Keratinocyte (primary cell): ENCODE results near the gene ACAA1.
"Not testable (repeated sequence)": the region's sequence is repeated elsewhere in the genome, so short reads cannot be mapped to it uniquely, and the experiment has no call there.

Experiments
- EZH2 ChIP-seq: IDR thresholded peaks from one replicate; pipeline ENCODE4 v1.6.1; 2012; ENCODE audit warnings: inconsistent platforms, mild to moderate bottlenecking, low read length, moderate library complexity
- TF ChIP-seq, protein P1 (sequence below), 3 experiments: IDR thresholded peaks in 1 of 3; conservative IDR thresholded peaks in 1 of 3; optimal IDR thresholded peaks in 1 of 3; 2 replicates in 2 of 3; 3 replicates in 1 of 3; pipeline versions ENCODE3 to v1.5.1; 2011; ENCODE audit warnings: low read length in 3 of 3, mild to moderate bottlenecking in 3 of 3, moderate library complexity in 2 of 3, control low read depth in 1 of 3, inconsistent platforms in 1 of 3; ENCODE audit not compliant: insufficient read depth in 2 of 3; ENCODE audit errors: extremely low read depth in 1 of 3

DNA sequence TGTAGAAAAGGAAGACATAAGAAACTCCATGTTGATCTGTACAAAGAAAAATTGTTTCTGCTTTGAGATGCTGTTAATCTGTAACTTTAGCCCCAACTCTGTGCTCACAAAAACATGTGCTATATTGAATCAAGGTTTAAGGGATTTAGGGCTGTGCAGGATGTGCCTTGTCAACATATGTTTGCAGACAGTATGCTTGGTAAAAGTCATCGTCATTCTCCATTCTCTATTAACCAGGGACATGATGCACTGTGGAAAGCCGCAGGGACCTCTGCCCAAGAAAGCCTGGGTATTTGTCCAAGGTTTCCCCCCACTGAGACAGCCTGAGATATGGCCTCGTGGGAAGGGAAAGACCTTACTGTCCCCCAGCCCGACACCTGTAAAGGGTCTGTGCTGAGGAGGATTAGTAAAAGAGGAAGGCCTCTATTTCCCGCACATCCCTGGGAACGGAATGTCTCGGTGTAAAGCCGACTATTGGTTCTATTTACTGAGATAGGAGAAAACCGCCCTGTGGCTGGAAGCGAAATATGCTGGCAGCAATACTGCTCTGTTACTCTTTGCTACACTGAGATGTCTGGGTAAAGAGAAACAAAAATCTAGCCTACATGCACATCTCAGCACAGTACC is 2.3 kb downstream of the ACAA1 start:
- TF ChIP-seq, protein P1, sequence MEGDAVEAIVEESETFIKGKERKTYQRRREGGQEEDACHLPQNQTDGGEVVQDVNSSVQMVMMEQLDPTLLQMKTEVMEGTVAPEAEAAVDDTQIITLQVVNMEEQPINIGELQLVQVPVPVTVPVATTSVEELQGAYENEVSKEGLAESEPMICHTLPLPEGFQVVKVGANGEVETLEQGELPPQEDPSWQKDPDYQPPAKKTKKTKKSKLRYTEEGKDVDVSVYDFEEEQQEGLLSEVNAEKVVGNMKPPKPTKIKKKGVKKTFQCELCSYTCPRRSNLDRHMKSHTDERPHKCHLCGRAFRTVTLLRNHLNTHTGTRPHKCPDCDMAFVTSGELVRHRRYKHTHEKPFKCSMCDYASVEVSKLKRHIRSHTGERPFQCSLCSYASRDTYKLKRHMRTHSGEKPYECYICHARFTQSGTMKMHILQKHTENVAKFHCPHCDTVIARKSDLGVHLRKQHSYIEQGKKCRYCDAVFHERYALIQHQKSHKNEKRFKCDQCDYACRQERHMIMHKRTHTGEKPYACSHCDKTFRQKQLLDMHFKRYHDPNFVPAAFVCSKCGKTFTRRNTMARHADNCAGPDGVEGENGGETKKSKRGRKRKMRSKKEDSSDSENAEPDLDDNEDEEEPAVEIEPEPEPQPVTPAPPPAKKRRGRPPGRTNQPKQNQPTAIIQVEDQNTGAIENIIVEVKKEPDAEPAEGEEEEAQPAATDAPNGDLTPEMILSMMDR (optimal IDR thresholded peaks at IDR 0.05 in 1 of 3, IDR thresholded peaks at IDR 0.05 in 1 of 3, conservative IDR thresholded peaks at IDR 0.05 in 1 of 3; ENCODE audit: extremely low read depth in 1 of 3, insufficient read depth in 2 of 3, low read length in 3 of 3): not testable (repeated sequence)
- not testable (repeated sequence) for TF ChIP-seq EZH2
